GM12872 (cell line): ENCODE data around the gene LPA.
A peak's percentile ranks its signal among the peaks of the same experiment; 100 is the strongest.

Experiments used
- CTCF ChIP-seq: IDR thresholded peaks from 3 replicates; pipeline ENCODE4 v1.5.1; 2011; ENCODE audit warnings: low read depth, mild to moderate bottlenecking, low read length, moderate library complexity; ENCODE audit not compliant: insufficient read depth

LPA gene

GRCh38 chr6:160679402-160679769 is 15.3 kb upstream of the LPA start:
- no peak for TF ChIP-seq CTCF

DNA sequence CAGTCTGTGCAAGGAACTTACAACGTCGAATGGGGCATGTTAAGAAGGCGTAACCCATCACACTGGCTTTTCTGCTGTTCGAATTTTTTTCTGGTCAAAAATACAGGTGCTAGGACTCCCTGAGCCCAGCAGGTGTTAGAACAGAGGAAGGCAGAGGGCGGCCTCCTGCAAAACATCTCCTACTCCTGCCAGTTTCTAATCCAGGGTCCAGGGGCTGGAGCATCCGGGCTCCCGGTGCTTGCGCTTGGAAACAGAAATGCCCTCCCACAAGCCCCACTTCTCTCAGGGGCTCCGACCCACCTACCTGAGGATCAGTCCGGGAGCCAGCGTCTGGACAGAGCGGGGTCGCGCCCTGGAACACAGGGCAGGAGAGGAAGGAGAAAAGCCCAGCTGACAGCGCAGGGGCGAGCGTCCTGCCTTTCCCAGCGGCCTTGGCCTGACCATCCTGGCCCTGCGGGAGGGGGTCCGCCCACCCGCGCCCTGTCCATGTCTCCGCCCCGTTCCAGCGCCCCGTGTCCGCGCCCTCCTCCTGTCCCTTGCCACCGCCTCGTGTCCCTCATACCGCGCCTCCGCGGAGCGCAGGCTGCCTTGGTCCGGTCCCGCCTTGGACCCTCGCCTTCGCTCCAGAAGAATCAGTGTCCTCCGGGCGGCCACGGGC is 14.8 kb upstream of the LPA start:
- TF ChIP-seq CTCF: no peak

DNA sequence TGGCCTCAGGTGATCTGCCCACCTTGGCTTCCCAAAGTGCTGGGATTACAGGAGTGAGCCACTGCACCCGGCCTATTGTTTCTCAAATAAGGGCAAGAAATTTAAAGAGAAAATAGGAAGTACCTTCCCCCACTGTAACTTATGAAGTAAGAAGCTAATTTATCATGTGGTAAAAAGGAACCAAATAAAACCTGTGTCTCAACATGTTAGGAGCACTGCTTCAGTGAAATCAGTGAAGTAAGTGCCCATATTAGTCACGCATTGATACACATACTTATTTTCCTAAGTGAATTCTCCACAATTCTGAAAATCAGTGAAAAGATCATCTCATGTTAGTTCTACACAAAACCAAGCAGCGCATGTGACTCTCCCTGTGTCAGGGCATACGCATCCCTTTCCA is 14.2 kb upstream of the LPA start:
- no peak for TF ChIP-seq CTCF

DNA sequence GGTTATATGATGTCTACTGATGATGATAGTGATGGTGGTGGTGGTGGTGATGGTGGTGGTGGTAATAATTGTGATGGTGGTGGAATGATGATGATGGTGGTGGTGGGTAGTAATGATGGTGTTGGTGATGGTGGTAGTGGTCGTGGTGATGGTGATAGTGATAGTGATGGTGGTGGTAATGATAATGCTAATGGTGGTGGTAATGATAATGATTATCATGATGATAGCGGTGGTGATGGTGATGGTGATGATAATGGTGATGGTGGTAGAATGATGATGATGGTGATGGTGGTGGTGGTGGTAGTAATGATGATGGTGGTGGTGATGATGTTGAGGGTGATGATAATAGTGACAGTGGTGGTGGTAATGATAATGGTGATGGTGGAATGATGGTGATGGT is 4.5 kb upstream of the LPA start:
- TF ChIP-seq CTCF: no peak

DNA sequence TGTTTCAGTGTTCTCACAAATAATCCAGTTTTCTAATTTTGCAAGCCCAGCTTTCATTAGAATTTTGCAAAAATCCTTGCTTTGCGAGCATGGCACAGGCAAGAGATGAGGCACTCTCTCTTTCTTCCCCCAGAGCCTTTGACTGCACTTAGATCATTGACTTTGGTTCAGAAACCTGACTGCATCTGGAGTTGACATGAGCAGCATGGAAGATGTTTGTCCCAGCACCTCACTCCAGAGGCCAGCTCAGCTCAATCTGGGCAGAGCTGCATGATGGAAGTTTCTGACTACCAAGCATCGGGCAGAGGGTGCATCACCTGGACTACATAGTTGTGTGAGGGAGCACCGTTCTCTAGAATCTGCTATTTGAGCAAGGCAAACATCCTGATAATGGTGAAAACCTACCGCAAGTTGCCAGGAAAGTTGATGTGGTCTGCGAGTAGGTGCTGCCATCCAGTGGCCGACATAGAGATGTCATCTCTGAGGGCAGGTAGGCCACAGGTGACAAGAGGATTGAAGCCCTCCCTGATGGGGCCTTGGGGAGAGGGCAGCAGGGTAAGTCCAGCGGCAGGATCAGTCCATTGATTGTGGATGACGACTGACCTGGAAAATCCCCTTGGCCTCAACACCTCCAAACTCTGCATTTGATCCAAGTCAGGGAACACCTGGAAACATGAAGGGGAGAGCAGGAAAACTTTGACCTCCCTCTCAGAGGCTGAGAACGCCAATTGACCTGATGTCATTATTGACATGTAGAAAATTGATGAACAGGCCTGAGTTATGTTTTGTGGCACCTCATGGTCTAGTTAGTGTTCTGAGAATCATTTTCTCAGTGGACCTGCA is 3.8 kb upstream of the LPA start:
- TF ChIP-seq CTCF: peak; percentile 76

DNA sequence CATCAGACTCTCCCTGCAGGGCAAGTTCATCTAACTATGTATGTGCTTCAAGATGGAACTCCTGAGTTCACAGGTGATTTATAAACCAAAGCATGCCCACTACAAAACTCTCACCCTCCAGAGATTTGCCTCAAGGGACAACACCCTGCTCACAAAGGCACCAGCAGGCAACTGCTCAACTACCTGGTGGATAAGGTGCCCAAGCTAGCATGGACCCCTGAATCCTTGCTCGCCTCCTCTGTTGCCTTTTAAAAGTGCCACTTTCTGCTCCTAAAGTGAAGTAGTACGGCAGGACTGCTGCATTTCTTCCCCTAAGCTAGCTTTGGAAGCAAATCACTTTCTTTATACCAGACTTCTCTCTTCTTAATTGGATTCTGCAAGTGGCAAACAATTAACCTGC is 1.2 kb downstream of the LPA start:
- no peak for TF ChIP-seq CTCF

- no peak for TF ChIP-seq CTCF
Observed at GRCh38 chr6:160662429-160662828, 1.6 kb downstream of the LPA start.
